Peyer's patch (tissue), 4 donors: ENCODE results near the gene P2RY6. TPM values are rescaled to one million over a fixed set of nuclear protein-coding genes. Genes with fewer than 3 reads are reported as not detected.

Experiments used
- DNase-seq, 3 donors: peaks; one replicate each; pipeline ENCODE4 v3.0.0-alpha.2; 2017 to 2019
- H3K27ac ChIP-seq, 4 donors: fragments of 200-600 bp; sonication (generic); one replicate each; pipeline ENCODE4 v1.5.1; 2016 to 2019
- H3K27me3 ChIP-seq, 2 donors: fragments of 200-600 bp; sonication (generic); one replicate each; pipeline ENCODE4 v1.5.1; 2019
- H3K36me3 ChIP-seq, 3 donors: fragments of 200-600 bp; sonication (generic); one replicate each; pipeline ENCODE4 v1.5.1; 2016 to 2019
- H3K4me1 ChIP-seq, 4 donors: fragments of 200-600 bp; sonication (generic); one replicate each; pipeline ENCODE4 v1.5.1; 2016 to 2019
- H3K4me3 ChIP-seq, 4 donors: fragments of 200-600 bp; sonication (generic); 1 replicate in 3 of 4; 2 replicates in 1 of 4; pipeline ENCODE4 v1.5.1; 2016 to 2019; ENCODE audit warnings: mild to moderate bottlenecking in 1 of 4
- H3K9me3 ChIP-seq, 4 donors: fragments of 200-600 bp; sonication (generic); one replicate each; pipeline ENCODE4 v1.5.1; 2016 to 2019; ENCODE audit warnings: mild to moderate bottlenecking in 1 of 4
- POLR2A ChIP-seq, 2 donors: fragments of 450-650 bp; IDR thresholded peaks; one replicate each; pipeline ENCODE4 v1.5.1; 2017; ENCODE audit warnings: antibody characterized with exemption in 2 of 2, mild to moderate bottlenecking in 2 of 2, moderate library complexity in 2 of 2
- total RNA-seq, 4 donors: library from RNA; depleted of rRNA; stranded (reverse); fragments of >200 nt; gene quantifications; one replicate each; pipeline ENCODE4 v1.1.0, GENCODE V29; 2016
- TF ChIP-seq, protein P1 (sequence below), 6 experiments: fragments of 450-650 bp in 4 of 6; fragments of 200-600 bp in 2 of 6; sonication (generic) in 1 of 6; IDR thresholded peaks; one replicate each; pipeline ENCODE4 v1.5.1; 2017 to 2019; ENCODE audit warnings: antibody characterized with exemption in 6 of 6, mild to moderate bottlenecking in 3 of 6, moderate library complexity in 1 of 6

Gene P2RY6
- total RNA-seq, 4 donors from 2014 or later = 1.5 to 6.6 (median 2.3) TPM; not detected in 1

- Histone ChIP-seq H3K36me3 (no peaks in the 10 kb centered on the region), H3K27ac (peak overlapping the region in 3 of 4 donors; percentile 25 to 64 (median 52)), H3K4me1 (peaks cover 0 to 50% (median 0%) of the 10 kb centered on the region in 4 donors), H3K27me3 (no peaks in the 10 kb centered on the region), H3K9me3 (no peaks in the 10 kb centered on the region), H3K4me3 (no peak overlapping the region)
- DNase-seq = no peak
- TF ChIP-seq, protein P1, sequence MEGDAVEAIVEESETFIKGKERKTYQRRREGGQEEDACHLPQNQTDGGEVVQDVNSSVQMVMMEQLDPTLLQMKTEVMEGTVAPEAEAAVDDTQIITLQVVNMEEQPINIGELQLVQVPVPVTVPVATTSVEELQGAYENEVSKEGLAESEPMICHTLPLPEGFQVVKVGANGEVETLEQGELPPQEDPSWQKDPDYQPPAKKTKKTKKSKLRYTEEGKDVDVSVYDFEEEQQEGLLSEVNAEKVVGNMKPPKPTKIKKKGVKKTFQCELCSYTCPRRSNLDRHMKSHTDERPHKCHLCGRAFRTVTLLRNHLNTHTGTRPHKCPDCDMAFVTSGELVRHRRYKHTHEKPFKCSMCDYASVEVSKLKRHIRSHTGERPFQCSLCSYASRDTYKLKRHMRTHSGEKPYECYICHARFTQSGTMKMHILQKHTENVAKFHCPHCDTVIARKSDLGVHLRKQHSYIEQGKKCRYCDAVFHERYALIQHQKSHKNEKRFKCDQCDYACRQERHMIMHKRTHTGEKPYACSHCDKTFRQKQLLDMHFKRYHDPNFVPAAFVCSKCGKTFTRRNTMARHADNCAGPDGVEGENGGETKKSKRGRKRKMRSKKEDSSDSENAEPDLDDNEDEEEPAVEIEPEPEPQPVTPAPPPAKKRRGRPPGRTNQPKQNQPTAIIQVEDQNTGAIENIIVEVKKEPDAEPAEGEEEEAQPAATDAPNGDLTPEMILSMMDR (IDR thresholded peaks at IDR 0.05) = no peak
- no peak for TF ChIP-seq POLR2A (IDR thresholded peaks at IDR 0.05)
Observed at GRCh38 chr11:73331138-73331916, 59.2 kb downstream of the P2RY6 start.

DNA sequence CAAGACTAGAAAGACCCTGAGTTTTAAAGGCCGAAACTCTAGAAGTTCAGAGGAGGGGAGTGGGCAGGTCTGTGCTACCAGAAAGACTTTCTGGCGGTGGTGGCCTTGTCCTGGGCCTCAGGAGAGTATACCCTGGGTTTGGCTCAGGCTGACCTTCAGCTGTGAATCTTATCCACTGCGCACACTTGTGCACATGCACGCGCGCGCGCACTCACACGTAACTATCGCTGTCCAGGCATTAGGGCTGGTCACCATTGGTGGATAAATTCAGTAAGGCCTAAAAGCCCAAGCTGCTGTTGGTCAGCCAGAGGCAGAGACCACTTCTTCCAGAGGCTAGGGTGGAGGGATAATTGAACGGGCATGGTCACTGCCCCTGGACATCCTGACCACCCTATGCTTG lies 61.0 kb downstream of the P2RY6 start:
- H3K36me3 ChIP-seq = no peaks in the 10 kb centered on the region
- H3K27ac ChIP-seq = peak overlapping the region in 3 of 4 donors; percentile 31 to 69 (median 66)
- H3K4me3 ChIP-seq = no peak overlapping the region
- TF ChIP-seq POLR2A (IDR thresholded peaks at IDR 0.05) = no peak
- TF ChIP-seq, protein P1 (IDR thresholded peaks at IDR 0.05) = no peak
- H3K27me3 ChIP-seq = no peaks in the 10 kb centered on the region
- peaks cover 0 to 46% (median 0%) of the 10 kb centered on the region in 4 donors for H3K4me1 ChIP-seq
- no peaks in the 10 kb centered on the region for H3K9me3 ChIP-seq
- DNase-seq = no peak

DNA sequence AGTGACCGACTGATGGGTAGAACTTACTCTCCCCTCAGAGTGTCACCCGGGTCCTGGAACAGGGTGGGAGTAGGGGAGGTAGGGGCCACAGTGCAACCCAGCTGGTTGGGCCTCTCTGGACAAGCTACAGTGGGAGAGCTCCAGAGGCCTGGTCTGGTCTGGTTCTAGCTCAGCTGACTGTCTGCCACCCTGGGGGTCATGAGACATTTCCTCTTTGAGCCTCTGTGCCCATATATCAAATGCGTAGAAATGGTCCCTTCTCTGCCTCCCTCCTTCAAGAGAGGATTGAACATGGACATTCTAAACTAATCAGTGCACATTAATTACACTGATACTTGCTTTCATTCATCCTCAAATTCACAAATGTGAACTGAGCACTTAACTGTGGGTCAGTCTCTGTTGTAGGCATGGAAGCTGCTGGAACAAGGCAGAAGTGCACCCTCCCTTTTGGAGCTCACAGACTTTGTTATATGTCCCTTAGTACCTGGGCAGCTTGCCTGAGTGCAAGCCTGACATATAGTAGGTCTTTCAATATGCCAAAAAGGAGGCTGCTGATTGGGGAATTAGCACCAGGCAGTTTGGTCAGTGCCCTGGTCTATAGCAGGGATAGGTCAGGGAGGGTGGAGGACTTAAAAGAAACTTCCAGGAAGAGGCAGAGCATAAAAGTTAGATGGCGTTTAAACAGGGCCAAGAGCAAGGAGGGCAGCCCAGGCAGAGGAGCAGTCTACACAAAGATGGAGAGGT lies 61.7 kb downstream of the P2RY6 start:
- Histone ChIP-seq H3K4me1 (peaks cover 0 to 50% (median 0%) of the 10 kb centered on the region in 4 donors), H3K36me3 (no peaks in the 10 kb centered on the region), H3K27me3 (no peaks in the 10 kb centered on the region), H3K9me3 (no peaks in the 10 kb centered on the region), H3K27ac (peak overlapping the region in 3 of 4 donors; percentile 42 to 69 (median 66)), H3K4me3 (no peak overlapping the region)
- no peak for TF ChIP-seq POLR2A (IDR thresholded peaks at IDR 0.05)
- TF ChIP-seq, protein P1 (IDR thresholded peaks at IDR 0.05) = no peak
- no peak for DNase-seq

DNA sequence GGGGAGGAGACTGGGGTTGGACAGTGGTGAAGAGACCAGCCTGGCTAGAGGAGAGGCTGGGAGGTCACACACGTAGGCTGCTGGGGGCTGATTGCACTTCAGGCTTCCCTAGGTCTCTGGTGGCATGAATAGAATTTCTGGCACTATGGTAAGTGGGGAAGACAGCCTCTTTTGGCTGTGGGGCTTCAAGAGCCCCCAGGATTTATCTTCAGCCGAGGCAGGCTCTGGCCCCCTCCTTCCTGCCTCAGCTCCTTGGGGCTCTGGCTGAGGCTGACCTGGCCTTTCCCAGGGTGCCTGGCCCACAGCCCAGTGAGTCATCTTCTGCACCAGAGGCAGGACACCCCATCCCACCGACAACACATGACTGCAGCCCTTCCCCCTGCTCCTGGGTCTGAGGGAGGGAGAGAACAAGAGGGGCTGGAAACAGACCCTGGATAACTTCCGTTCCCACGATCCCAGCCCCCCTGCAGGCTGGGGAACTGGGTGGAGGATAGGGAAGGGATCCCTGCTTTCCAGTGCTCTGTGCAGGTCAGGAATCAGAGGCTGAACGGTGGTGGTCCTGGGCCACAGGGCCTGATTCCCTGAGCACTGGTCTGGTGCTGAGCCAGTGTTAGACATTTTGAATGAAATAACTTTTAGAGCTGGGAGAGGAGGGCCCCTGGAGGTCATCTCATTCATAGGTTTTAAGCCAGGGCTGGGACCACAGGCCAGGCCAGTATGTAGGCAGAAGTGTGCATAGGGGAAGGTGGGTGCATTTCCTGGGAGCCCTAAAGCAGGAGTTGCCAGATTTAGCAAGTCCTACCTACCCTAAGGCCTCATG lies 62.5 kb downstream of the P2RY6 start:
- TF ChIP-seq POLR2A (IDR thresholded peaks at IDR 0.05) = no peak
- TF ChIP-seq, protein P1 (IDR thresholded peaks at IDR 0.05) = no peak
- Histone ChIP-seq H3K9me3 (no peaks in the 10 kb centered on the region), H3K27ac (peak overlapping the region in 3 of 4 donors; percentile 42 to 69 (median 66)), H3K4me1 (peaks cover 0 to 48% (median 0%) of the 10 kb centered on the region in 4 donors), H3K36me3 (no peaks in the 10 kb centered on the region), H3K27me3 (no peaks in the 10 kb centered on the region), H3K4me3 (no peak overlapping the region)
- peak in 2 of 3 donors; percentile 22 to 70 for DNase-seq
